H9 (cell line): ENCODE results near the gene PRKAG2. TPM values are rescaled to one million over a fixed set of nuclear protein-coding genes. Genes with fewer than 3 reads are reported as not detected.

Source experiments
- DNase-seq: peaks from one replicate; pipeline ENCODE4 v3.0.0-alpha.2; 2017
- H2AFZ ChIP-seq: one replicate; pipeline ENCODE4 v1.6.1; 2013; ENCODE audit warnings: mild to moderate bottlenecking, low read length, control low read depth, moderate library complexity
- H2AK5ac ChIP-seq: 2 replicates; pipeline ENCODE4 v1.6.1; 2013; ENCODE audit warnings: low read length, control low read depth, mixed read lengths; ENCODE audit not compliant: insufficient read length
- H2BK120ac ChIP-seq: one replicate; pipeline ENCODE4 v1.6.1; 2013; ENCODE audit warnings: low read depth, mild to moderate bottlenecking, low read length, control low read depth, inconsistent platforms; ENCODE audit not compliant: poor library complexity, severe bottlenecking
- H2BK12ac ChIP-seq: 2 replicates; pipeline ENCODE4 v1.6.1; 2013; ENCODE audit warnings: low read length, control low read depth, mixed read lengths, low read depth; ENCODE audit not compliant: insufficient read length
- H2BK15ac ChIP-seq: 2 replicates; pipeline ENCODE4 v1.6.1; 2013; ENCODE audit warnings: low read depth, low read length, control low read depth
- H2BK20ac ChIP-seq: one replicate; pipeline ENCODE4 v1.6.1; 2013; ENCODE audit warnings: low read depth, mild to moderate bottlenecking, low read length, control low read depth, inconsistent platforms; ENCODE audit not compliant: poor library complexity, severe bottlenecking
- H2BK5ac ChIP-seq: 2 replicates; pipeline ENCODE4 v1.6.1; 2013; ENCODE audit warnings: low read length, control low read depth, mixed read lengths; ENCODE audit not compliant: insufficient read length
- H3K14ac ChIP-seq: 2 replicates; pipeline ENCODE4 v1.6.1; 2013; ENCODE audit warnings: low read length, control low read depth; ENCODE audit not compliant: insufficient read depth
- H3K18ac ChIP-seq: 2 replicates; pipeline ENCODE4 v1.6.1; 2013; ENCODE audit warnings: low read depth, mild to moderate bottlenecking, mixed read lengths, low read length, control low read depth; ENCODE audit not compliant: insufficient read length
- H3K23ac ChIP-seq: 2 replicates; pipeline ENCODE4 v1.6.1; 2013; ENCODE audit warnings: low read length, control low read depth, mixed read lengths, low read depth; ENCODE audit not compliant: insufficient read length
- H3K23me2 ChIP-seq: 2 replicates; pipeline ENCODE4 v1.6.1; 2013; ENCODE audit warnings: low read depth, mild to moderate bottlenecking, mixed read lengths, low read length, control low read depth; ENCODE audit not compliant: insufficient read length, poor library complexity, severe bottlenecking
- H3K27ac ChIP-seq: 2 replicates; pipeline ENCODE4 v1.5.1; 2013; ENCODE audit warnings: low read length, control low read depth, mixed read lengths, low read depth; ENCODE audit not compliant: insufficient read length
- H3K27me3 ChIP-seq: 2 replicates; pipeline ENCODE4 v1.6.1; 2013; ENCODE audit warnings: low read length, control low read depth, inconsistent platforms; ENCODE audit not compliant: insufficient read depth
- H3K4ac ChIP-seq: 2 replicates; pipeline ENCODE4 v1.6.1; 2013; ENCODE audit warnings: low read depth, mild to moderate bottlenecking, control low read depth, inconsistent platforms, low read length, moderate library complexity
- H3K4me1 ChIP-seq: 2 replicates; pipeline ENCODE4 v1.6.1; 2013; ENCODE audit warnings: low read length, control low read depth, inconsistent platforms; ENCODE audit not compliant: insufficient read depth
- H3K4me2 ChIP-seq: 2 replicates; pipeline ENCODE4 v1.6.1; 2013; ENCODE audit warnings: low read length, control low read depth, mixed read lengths; ENCODE audit not compliant: insufficient read length, insufficient read depth
- H3K56ac ChIP-seq: 2 replicates; pipeline ENCODE4 v1.6.1; 2013; ENCODE audit warnings: low read depth, mild to moderate bottlenecking, mixed read lengths, low read length, control low read depth; ENCODE audit not compliant: insufficient read length
- H3K79me1 ChIP-seq: 2 replicates; pipeline ENCODE4 v1.6.1; 2013; ENCODE audit warnings: low read depth, mild to moderate bottlenecking, moderate library complexity, low read length, control low read depth, inconsistent platforms; ENCODE audit not compliant: insufficient read depth, poor library complexity, severe bottlenecking
- H3K79me2 ChIP-seq: 2 replicates; pipeline ENCODE4 v1.6.1; 2013; ENCODE audit warnings: low read length, control low read depth, inconsistent platforms; ENCODE audit not compliant: insufficient read depth
- H3K9ac ChIP-seq: 2 replicates; pipeline ENCODE4 v1.6.1; 2013; ENCODE audit warnings: low read length, control low read depth, mixed read lengths; ENCODE audit not compliant: insufficient read length; ENCODE audit errors: extremely low read depth
- H3K9me3 ChIP-seq: one replicate; pipeline ENCODE4 v1.6.1; 2013; ENCODE audit warnings: low read depth, low read length, inconsistent platforms; ENCODE audit not compliant: control insufficient read depth
- H3T11ph ChIP-seq: one replicate; pipeline ENCODE4 v1.6.1; 2013; ENCODE audit warnings: mild to moderate bottlenecking, low read length, control low read depth, inconsistent platforms
- H4K20me1 ChIP-seq: one replicate; pipeline ENCODE4 v1.6.1; 2013; ENCODE audit not compliant: control insufficient read depth, insufficient read length, insufficient read depth
- H4K5ac ChIP-seq: 2 replicates; pipeline ENCODE4 v1.6.1; 2013; ENCODE audit warnings: low read depth, mild to moderate bottlenecking, mixed read lengths, low read length, control low read depth; ENCODE audit not compliant: insufficient read length
- H4K8ac ChIP-seq: replicated peaks from 2 replicates; pipeline ENCODE4 v1.6.1; 2013; ENCODE audit warnings: low read length, control low read depth, mixed read lengths, low read depth; ENCODE audit not compliant: insufficient read length
- H4K91ac ChIP-seq: 2 replicates; pipeline ENCODE4 v1.6.1; 2013; ENCODE audit warnings: low read depth, mild to moderate bottlenecking, moderate library complexity, mixed read lengths, low read length, control low read depth; ENCODE audit not compliant: insufficient read length
- H3K27ac Mint-ChIP-seq, 3 experiments: 2 replicates in 2 of 3; 3 replicates in 1 of 3; pipeline ENCODE4 v1.8.0; 2020 to 2021; ENCODE audit warnings: mixed read lengths in 3 of 3, mild to moderate bottlenecking in 1 of 3, moderate library complexity in 1 of 3
- H3K27me3 Mint-ChIP-seq: 2 replicates; pipeline ENCODE4 v1.8.0; 2021; ENCODE audit warnings: low read depth, mild to moderate bottlenecking, moderate library complexity, mixed read lengths
- H3K36me3 Mint-ChIP-seq, 3 experiments: 2 replicates in 2 of 3; 3 replicates in 1 of 3; pipeline ENCODE4 v1.8.0; 2020 to 2021; ENCODE audit warnings: low read depth in 3 of 3, mixed read lengths in 3 of 3; ENCODE audit not compliant: insufficient read depth in 1 of 3
- H3K4me1 Mint-ChIP-seq, 2 experiments: 2 replicates each; pipeline ENCODE4 v1.8.0; 2020; ENCODE audit warnings: mixed read lengths in 2 of 2
- H3K4me3 Mint-ChIP-seq, 2 experiments: 2 replicates in 1 of 2; 3 replicates in 1 of 2; pipeline ENCODE4 v1.8.0; 2020 to 2021; ENCODE audit warnings: mild to moderate bottlenecking in 2 of 2, mixed read lengths in 2 of 2, moderate library complexity in 1 of 2
- H3K9me3 Mint-ChIP-seq, 2 experiments: 2 replicates in 1 of 2; 3 replicates in 1 of 2; pipeline ENCODE4 v1.8.0; 2020; ENCODE audit warnings: mild to moderate bottlenecking in 2 of 2, mixed read lengths in 2 of 2, moderate library complexity in 1 of 2
- CTCF ChIP-seq: fragments of 200-600 bp; sonication (generic); conservative IDR thresholded peaks from 3 replicates; pipeline ENCODE4 v1.8.0; 2021; ENCODE audit warnings: antibody characterized with exemption, mild to moderate bottlenecking
- WGBS: extraction: QIAGEN DNeasy Blood & Tissue Kit; methylation state at CpG from one replicate; pipeline ENCODE4 v1.1.7; 2013; ENCODE audit warnings: missing lambda C conversion rate, low lambda C conversion rate, mixed read lengths; ENCODE audit not compliant: insufficient read length; ENCODE audit errors: extremely low coverage; 5-methylcytosine and 5-hydroxymethylcytosine counted together
- total RNA-seq: library from RNA; stranded (reverse); gene quantifications from 2 replicates; pipeline ENCODE4 v1.2.1, GENCODE V29; 2021

PRKAG2 gene
- total RNA-seq, 1 experiment from 2014 or later, result 11.8 TPM

- Histone ChIP-seq H2BK20ac (no peak overlapping the region), H3K23me2 (no peaks in the 10 kb centered on the region), H3K23ac (no peak overlapping the region), H3K27ac (no peak overlapping the region), H3K9me3 (no peaks in the 10 kb centered on the region), H3K79me1 (no peaks in the 10 kb centered on the region), H2BK12ac (no peak overlapping the region), H2BK15ac (no peak overlapping the region), H4K5ac (no peak overlapping the region), H3K4me1 (no peaks in the 10 kb centered on the region), H3K27me3 (no peaks in the 10 kb centered on the region), H3K9ac (no peak overlapping the region), H2AFZ (no peak overlapping the region), H3K4me2 (no peak overlapping the region), H2BK5ac (no peak overlapping the region), H2AK5ac (no peak overlapping the region), H4K20me1 (no peaks in the 10 kb centered on the region), H2BK120ac (no peak overlapping the region), H4K91ac (no peak overlapping the region), H3K18ac (no peak overlapping the region), H3K14ac (no peak overlapping the region), H3T11ph (no peak overlapping the region), H3K4ac (no peak overlapping the region), H3K56ac (no peak overlapping the region), H3K79me2 (no peaks in the 10 kb centered on the region), H4K8ac (no peak overlapping the region)
- Mint-ChIP-seq H3K27ac (no peak overlapping the region), H3K36me3 (no peaks in the 10 kb centered on the region), H3K9me3 (no peaks in the 10 kb centered on the region), H3K4me1 (peaks cover 2 to 9% of the 10 kb centered on the region in 2 experiments; a peak in 3 of 4 replicates), H3K4me3 (no peak overlapping the region), H3K27me3 (peaks cover 5% of the 10 kb centered on the region)
- TF ChIP-seq CTCF, result no peak
- WGBS, result no CpG with 5 or more reads among the region's 15 CpGs
- DNase-seq, result no peak
These were observed 69.1 kb downstream of the PRKAG2 start for GRCh38 chr7:151807846-151808245.
